HFFc6 (cell line): ENCODE results near the gene MOV10L1. TPM values are rescaled to one million over a fixed set of nuclear protein-coding genes. Genes with fewer than 3 reads are reported as not detected.

ENCODE experiments used
- DNase-seq: peaks from one replicate; pipeline ENCODE4 v3.0.0-alpha.2; 2018
- H3K27ac Mint-ChIP-seq: 2 replicates; pipeline ENCODE4 v1.8.0; 2020; ENCODE audit warnings: mild to moderate bottlenecking, mixed read lengths
- H3K27me3 Mint-ChIP-seq: 2 replicates; pipeline ENCODE4 v1.8.0; 2021; ENCODE audit warnings: mild to moderate bottlenecking, moderate library complexity, mixed read lengths; ENCODE audit not compliant: insufficient read depth
- H3K36me3 Mint-ChIP-seq: 2 replicates; pipeline ENCODE4 v1.8.0; 2021; ENCODE audit warnings: low read depth, mixed read lengths
- H3K4me1 Mint-ChIP-seq: 2 replicates; pipeline ENCODE4 v1.8.0; 2020; ENCODE audit warnings: low read depth, mixed read lengths
- H3K4me3 Mint-ChIP-seq: 2 replicates; pipeline ENCODE4 v1.8.0; 2020; ENCODE audit warnings: mild to moderate bottlenecking, moderate library complexity, mixed read lengths
- H3K9me3 Mint-ChIP-seq: 2 replicates; pipeline ENCODE4 v1.8.0; 2020; ENCODE audit warnings: mild to moderate bottlenecking, mixed read lengths
- CTCF ChIP-seq: fragments of 200-600 bp; sonication (generic); IDR thresholded peaks from 2 replicates; pipeline ENCODE4 v1.5.0; 2021; ENCODE audit warnings: antibody characterized with exemption, mild to moderate bottlenecking
- total RNA-seq, 6 experiments: library from RNA; stranded (reverse); fragmentation: NEBNext Ultra II Directional; extraction: Animal tissue kit (Norgen Biotek cat#: 25700); gene quantifications; 2 replicates in 1 of 6; 3 replicates in 5 of 6; pipeline ENCODE4 v1.2.3, GENCODE V29; 2021

MOV10L1 gene
- total RNA-seq, 6 experiments from 2014 or later, result 0.09 to 1.3 (median 0.26) TPM

GRCh38 chr22:50046019-50046415 is 43.8 kb upstream of the MOV10L1 start:
- no peak for DNase-seq
- no peak overlapping the region for H3K27ac Mint-ChIP-seq
- H3K36me3 Mint-ChIP-seq, result no peaks in the 10 kb centered on the region
- peaks cover 25% of the 10 kb centered on the region for H3K27me3 Mint-ChIP-seq
- no peaks in the 10 kb centered on the region for H3K9me3 Mint-ChIP-seq
- no peaks in the 10 kb centered on the region for H3K4me1 Mint-ChIP-seq
- H3K4me3 Mint-ChIP-seq, result no peak overlapping the region
- TF ChIP-seq CTCF, result no peak

GRCh38 chr22:50046481-50047245 is 43.1 kb upstream of the MOV10L1 start:
- H3K27me3 Mint-ChIP-seq, result peaks cover 24% of the 10 kb centered on the region
- TF ChIP-seq CTCF, result no peak
- H3K4me3 Mint-ChIP-seq, result no peak overlapping the region
- no peak for DNase-seq
- H3K27ac Mint-ChIP-seq, result no peak overlapping the region
- peaks cover 5% of the 10 kb centered on the region; the same call in 1 of the 2 replicates for H3K9me3 Mint-ChIP-seq
- H3K36me3 Mint-ChIP-seq, result no peaks in the 10 kb centered on the region
- no peaks in the 10 kb centered on the region for H3K4me1 Mint-ChIP-seq

GRCh38 chr22:50047346-50047745 is 42.5 kb upstream of the MOV10L1 start:
- Mint-ChIP-seq H3K4me3 (no peak overlapping the region), H3K27me3 (peaks cover 25% of the 10 kb centered on the region), H3K4me1 (no peaks in the 10 kb centered on the region), H3K9me3 (peaks cover 7% of the 10 kb centered on the region; the same call in 1 of the 2 replicates), H3K27ac (no peak overlapping the region), H3K36me3 (no peaks in the 10 kb centered on the region)
- TF ChIP-seq CTCF, result no peak
- no peak for DNase-seq

- H3K27me3 Mint-ChIP-seq, result peaks cover 18% of the 10 kb centered on the region
- no peak for DNase-seq
- H3K27ac Mint-ChIP-seq, result no peak overlapping the region
- H3K4me3 Mint-ChIP-seq, result no peak overlapping the region
- no peaks in the 10 kb centered on the region for H3K36me3 Mint-ChIP-seq
- no peaks in the 10 kb centered on the region for H3K4me1 Mint-ChIP-seq
- H3K9me3 Mint-ChIP-seq, result peaks cover 9% of the 10 kb centered on the region; the same call in 1 of the 2 replicates
- TF ChIP-seq CTCF, result no peak
Observed at GRCh38 chr22:50048061-50048765, 41.6 kb upstream of the MOV10L1 start.

GRCh38 chr22:50048836-50049235 is 41.0 kb upstream of the MOV10L1 start:
- peaks cover 15% of the 10 kb centered on the region for H3K9me3 Mint-ChIP-seq
- no peak overlapping the region for H3K27ac Mint-ChIP-seq
- H3K4me3 Mint-ChIP-seq, result no peak overlapping the region
- TF ChIP-seq CTCF, result no peak
- peaks cover 3% of the 10 kb centered on the region for H3K36me3 Mint-ChIP-seq
- H3K4me1 Mint-ChIP-seq, result no peaks in the 10 kb centered on the region
- peaks cover 19% of the 10 kb centered on the region for H3K27me3 Mint-ChIP-seq
- no peak for DNase-seq
